Cerebellar nuclear complex (tissue), 1 donor: ENCODE data around the gene RPS6KA4.
"Not testable (repeated sequence)": the region's sequence is repeated elsewhere in the genome, so short reads cannot be mapped to it uniquely, and the experiment has no call there.

ENCODE experiments used
- DNase-seq, 2 experiments: peaks; one replicate each; lab custom pipeline; 2025; lab: John Stamatoyannopoulos, UW

The RPS6KA4 gene

DNA sequence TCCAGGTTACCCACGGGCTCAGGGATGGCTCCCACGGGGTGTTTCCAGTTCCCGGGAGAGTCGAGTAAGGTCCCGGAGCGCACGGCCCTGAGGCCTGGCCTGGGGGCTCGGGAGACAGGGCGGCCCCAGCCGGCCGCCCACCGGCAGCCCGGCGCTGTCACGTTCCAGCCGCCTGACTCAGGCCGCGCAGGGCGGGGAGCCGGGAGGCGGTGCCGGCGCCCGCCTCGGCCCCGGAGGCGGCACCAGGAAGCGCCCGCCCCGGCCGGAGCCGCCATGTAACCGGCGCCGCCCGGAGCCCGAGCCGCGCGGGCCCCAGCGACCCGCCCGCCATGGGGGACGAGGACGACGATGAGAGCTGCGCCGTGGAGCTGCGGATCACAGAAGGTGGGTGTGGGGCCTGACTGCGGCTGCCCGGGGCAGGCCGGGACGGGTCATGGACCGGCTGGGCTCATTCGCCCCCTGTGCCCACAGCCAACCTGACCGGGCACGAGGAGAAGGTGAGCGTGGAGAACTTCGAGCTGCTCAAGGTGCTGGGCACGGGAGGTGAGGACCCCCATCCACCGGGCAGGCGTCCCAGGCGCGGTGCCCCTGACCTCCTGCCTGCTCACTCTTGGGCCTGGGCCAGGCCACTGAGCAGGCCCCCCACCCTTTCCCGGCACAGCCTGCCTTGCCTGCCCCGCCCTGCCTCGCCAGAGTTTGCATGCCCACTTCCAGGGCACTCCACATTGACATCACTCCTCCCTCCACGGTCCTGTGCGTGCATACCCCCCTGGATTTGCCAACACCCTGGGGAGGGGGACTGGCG is at the start of gene RPS6KA4:
Gene RPS6KA4 (plus strand): TSS at position 256 of the 805 bp plus-strand sequence. CDS start 74 bp downstream, at position 330.
- no peak for DNase-seq

DNA sequence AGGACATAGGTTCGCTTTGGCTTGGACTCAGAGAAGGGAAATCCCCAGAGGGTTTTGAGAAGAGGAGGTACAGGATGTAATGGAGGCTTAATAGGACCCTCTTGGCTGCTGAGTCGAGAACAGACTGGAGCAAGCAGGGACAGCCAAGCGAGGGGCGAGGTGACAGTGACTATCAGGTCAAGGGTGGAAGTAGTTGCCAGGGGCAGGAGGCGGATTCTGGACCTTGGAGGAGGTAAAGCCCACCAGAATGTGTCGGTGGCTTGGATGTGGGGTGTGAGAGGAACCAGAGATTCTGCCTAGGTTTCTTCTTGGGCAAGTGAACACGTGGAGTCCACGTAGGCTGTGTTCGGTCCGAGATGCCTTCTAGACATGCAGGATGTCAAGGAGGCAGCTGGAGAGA is 46.0 kb upstream of the RPS6KA4 start:
- no peak for DNase-seq

DNA sequence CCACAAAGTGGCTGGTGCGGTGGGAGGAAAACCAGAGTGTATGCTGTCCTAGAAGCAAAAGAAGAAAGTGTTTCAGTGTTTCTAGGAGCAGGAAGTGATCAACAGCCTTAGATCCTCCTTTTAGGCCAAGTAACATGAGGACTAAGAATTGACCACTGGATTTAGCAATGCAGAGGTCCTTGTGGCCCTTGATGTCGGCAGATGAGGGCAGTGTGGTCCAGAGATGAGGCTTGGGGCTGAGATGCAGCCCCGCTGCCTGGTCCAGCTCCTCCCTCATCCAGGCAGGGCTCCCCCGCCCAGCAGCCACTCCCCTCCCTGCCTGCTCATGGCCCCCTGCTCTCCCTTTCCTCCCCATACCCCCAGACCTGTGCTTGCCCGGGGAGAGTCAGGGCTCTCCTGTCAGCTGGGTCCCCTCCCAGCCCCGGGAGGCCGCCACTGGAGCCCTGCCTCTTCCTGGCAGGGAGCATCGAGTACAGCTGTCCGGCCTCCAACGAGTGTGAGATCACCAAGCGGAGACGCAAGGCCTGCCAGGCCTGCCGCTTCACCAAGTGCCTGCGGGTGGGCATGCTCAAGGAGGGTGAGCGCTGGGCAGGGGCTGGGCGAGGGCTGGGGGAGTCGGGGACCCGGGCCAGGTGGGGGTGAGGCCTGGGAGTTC is 45.3 kb upstream of the RPS6KA4 start:
- no peak for DNase-seq

DNA sequence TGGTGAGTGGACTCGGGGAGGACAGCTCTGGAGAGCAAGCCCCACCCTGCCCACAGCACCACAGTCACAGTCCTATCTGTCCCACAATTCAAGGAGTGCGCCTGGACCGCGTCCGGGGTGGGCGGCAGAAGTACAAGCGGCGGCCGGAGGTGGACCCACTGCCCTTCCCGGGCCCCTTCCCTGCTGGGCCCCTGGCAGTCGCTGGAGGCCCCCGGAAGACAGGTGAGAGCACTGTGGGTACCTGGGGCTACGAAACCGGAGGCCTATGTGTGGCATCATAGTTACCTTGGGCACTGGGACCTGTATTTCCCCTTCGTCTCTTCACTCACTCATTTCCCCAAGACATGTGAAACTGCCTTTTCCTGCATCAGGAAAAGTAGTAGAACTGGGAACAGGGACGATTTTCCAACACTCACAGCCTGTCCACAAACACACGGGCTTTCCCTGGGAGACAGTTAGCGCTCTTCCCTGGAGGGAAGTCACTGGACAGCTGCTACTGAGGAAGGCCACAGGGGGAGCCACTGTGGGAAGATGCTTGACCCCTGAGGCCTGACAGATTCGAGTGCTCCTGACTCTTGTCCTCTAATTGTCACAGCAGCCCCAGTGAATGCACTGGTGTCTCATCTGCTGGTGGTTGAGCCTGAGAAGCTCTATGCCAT is 44.7 kb upstream of the RPS6KA4 start:
- no peak for DNase-seq

DNA sequence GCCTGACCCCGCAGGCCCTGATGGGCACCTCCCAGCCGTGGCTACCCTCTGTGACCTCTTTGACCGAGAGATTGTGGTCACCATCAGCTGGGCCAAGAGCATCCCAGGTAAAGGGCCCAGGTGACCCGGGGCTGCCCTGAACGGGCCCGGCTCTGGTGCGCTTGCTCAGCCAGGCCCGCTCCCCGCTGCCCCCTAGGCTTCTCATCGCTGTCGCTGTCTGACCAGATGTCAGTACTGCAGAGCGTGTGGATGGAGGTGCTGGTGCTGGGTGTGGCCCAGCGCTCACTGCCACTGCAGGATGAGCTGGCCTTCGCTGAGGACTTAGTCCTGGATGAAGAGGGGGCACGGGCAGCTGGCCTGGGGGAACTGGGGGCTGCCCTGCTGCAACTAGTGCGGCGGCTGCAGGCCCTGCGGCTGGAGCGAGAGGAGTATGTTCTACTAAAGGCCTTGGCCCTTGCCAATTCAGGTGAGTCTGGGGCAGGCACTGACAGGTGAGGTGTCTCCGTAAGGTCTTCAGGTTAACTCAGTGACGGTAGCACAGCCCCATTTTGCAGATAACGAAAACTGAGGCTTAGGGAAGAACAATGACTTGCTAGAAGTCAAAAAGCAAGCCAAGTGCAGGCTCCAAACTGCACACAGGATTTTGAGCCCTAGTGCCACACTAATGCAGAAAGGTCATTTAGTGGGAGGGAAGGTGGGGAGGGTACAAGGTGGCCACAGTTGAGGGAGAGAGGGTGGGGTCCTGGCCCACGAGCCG is 44.0 kb upstream of the RPS6KA4 start:
- DNase-seq: no peak

DNA sequence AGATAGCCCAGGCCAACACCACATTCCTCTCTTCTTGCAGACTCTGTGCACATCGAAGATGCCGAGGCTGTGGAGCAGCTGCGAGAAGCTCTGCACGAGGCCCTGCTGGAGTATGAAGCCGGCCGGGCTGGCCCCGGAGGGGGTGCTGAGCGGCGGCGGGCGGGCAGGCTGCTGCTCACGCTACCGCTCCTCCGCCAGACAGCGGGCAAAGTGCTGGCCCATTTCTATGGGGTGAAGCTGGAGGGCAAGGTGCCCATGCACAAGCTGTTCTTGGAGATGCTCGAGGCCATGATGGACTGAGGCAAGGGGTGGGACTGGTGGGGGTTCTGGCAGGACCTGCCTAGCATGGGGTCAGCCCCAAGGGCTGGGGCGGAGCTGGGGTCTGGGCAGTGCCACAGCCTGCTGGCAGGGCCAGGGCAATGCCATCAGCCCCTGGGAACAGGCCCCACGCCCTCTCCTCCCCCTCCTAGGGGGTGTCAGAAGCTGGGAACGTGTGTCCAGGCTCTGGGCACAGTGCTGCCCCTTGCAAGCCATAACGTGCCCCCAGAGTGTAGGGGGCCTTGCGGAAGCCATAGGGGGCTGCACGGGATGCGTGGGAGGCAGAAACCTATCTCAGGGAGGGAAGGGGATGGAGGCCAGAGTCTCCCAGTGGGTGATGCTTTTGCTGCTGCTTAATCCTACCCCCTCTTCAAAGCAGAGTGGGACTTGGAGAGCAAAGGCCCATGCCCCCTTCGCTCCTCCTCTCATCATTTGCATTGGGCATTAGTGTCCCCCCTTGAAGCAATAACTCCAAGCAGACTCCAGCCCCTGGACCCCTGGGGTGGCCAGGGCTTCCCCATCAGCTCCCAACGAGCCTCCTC is 43.1 kb upstream of the RPS6KA4 start:
- not testable (repeated sequence) for DNase-seq

DNA sequence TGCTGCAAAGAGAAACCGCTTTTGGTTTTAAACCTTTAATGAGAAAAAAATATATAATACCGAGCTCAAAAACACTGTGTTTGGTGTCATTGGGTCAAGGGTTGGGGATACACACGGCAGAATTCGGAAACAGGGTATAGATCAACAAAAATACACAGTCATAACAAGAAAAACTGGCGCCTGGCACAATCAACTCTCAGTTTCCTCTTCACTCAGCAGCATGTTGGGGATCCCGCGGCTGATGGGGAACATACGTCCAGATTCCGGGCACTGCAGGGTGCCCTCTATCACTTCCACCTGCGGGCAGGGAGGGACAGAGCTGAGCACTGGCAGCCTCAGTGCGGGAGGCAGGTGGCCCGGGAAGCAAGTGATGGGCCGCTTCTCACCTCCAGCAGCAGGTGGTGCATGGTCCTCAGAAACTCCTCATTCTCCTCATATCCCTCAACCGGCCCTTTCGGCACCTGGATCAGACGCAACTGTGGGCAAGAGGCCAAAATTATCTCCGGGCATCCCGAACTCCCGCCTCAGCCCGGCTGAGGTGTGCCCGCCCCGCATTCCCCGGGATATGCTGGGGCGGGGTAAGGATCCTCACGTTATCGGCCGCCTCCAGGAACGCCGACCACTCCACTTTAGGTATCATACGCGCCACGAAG is 42.2 kb upstream of the RPS6KA4 start:
- DNase-seq: no peak

DNA sequence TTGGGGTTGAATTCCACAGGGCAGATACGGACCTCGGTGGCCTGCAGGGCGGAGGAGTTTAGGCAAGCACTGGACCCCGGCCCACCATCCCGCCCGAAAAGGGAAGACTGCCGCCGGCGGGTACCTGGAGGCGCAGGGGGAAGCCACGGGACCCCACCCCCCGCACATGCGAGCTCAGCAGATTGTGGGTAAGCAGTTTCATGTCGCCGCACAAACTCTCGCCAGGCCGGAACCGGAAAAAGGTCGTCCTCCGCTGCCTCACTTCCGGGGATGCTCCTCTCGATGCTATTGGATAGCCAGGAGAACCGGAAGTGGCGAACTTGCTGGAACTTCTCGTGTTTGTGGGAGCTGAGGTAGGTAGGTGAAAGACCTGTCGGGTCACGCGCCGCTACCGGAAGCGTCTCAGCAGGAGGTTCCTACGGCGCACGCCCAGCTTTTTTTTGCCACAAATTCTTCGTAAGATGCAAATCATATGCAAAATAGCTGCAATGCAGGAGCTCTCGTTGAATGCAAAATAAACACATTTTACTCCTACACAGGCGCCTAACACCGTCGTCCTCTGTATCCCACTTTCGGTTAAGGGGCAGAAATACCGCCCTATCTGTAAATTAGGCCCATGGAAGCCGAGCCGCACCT is 41.5 kb upstream of the RPS6KA4 start, which contains the start of gene TRMT112:
Gene TRMT112 (minus strand): TSS at position 235 of the 636 bp plus-strand sequence. CDS start 33 bp downstream, at position 202.
- DNase-seq: peak; percentile 84 to 95

DNA sequence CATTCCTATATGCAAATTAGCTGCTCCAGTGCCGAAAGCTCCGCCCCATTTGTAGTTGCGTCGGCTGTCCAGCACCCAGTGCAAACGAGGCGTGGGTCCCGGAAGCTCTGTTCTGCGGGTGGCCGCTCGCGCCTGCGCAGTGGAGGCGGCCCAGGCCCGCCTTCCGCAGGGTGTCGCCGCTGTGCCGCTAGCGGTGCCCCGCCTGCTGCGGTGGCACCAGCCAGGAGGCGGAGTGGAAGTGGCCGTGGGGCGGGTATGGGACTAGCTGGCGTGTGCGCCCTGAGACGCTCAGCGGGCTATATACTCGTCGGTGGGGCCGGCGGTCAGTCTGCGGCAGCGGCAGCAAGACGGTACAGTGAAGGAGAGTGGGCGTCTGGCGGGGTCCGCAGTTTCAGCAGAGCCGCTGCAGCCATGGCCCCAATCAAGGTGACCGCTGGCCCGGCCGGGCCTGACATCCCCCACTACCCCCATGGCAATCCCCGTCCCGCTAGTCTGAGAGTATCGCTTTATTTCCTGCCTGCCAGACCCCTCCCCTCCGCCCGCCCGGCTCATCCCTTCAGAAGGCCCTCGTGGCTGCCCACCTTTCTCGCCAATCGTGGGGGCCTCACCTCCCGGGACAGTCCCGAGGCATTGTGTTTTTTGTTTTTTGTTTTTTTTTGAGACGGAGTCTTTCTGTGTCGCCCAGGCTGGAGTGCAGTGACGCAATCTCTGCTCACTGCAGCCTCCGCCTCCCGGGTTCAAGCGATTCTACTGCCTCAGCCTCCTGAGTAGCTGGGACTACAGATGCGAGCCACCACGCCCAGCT is 40.8 kb upstream of the RPS6KA4 start, which contains the start of gene PRDX5:
Gene PRDX5 (plus strand): TSS at position 161 of the 805 bp plus-strand sequence. CDS start 95 bp downstream, at position 256.
- peak; percentile 81 to 83 for DNase-seq

DNA sequence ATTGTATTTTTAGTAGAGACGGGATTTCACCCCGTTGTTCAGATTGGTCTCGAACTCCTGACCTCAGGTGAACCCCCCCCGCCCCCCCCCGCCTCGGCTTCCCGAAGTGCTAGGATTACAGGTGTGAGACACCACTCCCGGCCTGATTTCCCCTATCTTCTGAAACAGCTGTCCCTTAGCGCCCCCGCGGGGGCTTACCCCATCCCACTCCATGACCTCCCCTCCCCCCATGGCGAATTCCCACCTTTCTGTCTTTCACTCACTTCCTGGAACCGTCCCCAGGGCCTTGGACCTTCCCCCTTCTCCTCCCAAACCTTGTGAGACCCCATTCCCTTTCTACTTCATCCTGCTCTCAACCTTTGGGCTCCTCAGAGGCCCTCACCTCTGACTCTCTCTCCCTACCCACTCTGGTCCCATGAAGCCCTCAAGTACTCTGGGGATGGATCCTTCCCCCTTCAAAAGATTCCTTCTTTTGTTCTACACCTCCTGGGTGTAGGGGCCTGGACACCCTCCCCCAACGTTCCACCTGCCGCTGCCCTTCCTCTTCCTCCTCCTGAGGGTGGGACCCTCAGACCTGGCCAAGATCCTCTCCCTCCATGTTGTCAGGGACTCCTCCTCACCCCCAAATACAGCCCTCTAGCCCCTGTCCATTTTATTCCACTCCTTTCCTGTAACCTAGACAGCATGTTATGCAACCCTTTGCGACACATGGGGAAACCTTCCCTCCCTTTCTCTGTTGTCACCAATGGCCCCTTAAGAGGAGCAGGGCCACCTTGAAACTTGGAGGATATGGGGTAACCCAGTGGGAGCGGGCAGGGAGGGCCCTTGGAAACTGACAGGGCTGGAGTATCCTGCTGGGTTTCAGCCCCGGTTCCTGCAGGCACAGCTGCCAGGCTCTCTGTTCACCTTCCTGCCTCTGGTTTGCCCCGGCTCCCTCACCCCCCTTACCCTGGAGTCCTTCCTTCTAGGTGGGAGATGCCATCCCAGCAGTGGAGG is 39.9 kb upstream of the RPS6KA4 start:
- no peak for DNase-seq

DNA sequence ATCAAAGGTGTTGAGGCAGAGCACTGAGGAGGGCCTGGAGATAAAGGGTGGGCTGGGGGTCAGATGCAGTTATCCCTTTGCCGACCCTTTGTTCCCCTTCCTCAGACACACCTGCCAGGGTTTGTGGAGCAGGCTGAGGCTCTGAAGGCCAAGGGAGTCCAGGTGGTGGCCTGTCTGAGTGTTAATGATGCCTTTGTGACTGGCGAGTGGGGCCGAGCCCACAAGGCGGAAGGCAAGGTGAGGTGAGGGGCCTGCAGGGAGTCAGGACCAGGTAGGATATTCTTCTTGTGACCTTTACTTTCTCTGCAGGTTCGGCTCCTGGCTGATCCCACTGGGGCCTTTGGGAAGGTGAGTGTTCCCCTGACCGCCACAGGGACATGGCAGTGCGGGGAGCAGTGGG is 38.4 kb upstream of the RPS6KA4 start:
- no peak for DNase-seq

DNA sequence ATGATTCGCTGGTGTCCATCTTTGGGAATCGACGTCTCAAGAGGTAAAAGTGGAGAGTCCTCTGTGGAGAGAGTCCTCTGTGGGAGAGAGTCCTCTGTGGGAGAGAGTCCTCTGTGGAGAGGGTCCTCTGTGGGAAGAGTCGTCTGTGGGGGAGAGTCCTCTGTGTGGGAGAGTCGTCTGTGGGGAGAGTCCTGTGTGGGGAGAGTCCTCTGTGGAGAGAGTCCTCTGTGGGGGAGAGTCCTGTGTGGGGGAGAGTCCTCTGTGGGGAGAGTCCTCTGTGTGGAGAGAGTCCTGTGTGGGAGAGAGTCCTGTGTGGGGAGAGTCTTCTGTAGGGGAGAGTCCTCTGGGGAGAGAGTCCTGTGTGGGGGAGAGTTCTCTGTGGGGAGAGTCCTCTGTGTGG is 37.9 kb upstream of the RPS6KA4 start:
- no peak for DNase-seq

DNA sequence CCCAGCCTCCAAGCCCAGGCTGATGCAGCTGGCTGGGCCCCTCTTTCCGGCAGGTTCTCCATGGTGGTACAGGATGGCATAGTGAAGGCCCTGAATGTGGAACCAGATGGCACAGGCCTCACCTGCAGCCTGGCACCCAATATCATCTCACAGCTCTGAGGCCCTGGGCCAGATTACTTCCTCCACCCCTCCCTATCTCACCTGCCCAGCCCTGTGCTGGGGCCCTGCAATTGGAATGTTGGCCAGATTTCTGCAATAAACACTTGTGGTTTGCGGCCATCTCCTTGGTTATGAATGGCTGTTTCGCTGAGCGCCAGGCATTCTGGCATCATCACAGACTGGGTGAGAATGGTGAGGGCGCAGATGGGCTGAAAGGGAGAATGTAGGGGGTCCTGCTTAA is 37.4 kb upstream of the RPS6KA4 start:
- DNase-seq: no peak

DNA sequence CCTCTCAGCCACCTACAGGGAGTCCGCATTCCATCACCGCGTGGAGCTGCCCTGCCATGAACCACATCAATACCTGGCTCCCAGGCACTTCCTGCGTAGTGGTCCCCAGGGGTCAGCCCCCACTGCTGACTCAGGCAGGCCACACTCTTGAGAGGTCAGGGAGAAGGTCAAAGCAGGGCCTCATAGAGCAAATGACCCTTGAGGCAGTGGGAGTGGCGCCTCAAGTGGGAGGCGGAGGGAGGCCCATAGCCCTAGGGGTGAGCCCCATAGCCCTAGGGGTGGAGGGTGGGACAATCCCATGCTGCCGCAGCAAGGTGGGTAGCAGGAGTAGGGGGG is 36.1 kb upstream of the RPS6KA4 start:
- DNase-seq: no peak

DNA sequence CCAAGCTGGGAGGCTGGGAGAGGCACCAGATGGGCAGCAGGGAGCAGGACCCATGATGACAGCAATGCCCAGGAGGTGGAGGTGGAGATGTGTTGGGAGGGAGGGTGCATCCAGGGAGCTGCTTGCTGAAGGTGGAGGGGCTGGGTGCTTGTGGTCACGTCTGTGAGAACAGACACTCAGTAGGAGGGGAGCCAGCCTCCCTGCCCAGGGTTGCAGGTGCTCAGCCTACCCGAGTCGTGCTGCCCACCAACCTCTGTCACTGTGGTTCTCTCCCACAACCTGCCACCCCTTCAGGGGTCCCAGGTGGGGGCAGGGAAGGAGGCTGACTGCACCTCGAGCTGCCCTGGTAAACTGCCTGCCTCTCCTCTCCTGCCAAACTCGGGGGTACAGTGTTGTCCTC is 35.6 kb upstream of the RPS6KA4 start:
- DNase-seq: no peak

DNA sequence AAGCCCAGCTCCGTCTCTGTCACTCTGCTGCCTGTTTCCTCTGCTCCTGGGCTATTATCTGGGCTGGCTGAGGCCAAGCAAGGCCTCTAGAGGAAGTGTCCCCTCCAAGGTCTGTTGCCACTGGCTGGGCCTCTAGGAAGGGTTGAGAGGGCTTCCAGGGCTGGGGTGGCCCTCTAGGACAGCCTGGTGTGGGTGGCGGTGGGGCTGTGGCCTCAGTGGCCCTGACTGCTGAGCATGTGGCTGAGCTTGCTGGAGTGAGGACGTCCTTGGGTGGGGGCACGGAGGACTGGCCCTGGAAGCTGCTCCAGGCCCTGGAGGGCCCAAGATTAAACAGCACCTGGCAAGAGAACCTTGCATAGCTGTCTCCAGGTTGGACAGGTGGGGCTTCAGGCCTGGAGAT is 35.0 kb upstream of the RPS6KA4 start:
- DNase-seq: not testable (repeated sequence)

DNA sequence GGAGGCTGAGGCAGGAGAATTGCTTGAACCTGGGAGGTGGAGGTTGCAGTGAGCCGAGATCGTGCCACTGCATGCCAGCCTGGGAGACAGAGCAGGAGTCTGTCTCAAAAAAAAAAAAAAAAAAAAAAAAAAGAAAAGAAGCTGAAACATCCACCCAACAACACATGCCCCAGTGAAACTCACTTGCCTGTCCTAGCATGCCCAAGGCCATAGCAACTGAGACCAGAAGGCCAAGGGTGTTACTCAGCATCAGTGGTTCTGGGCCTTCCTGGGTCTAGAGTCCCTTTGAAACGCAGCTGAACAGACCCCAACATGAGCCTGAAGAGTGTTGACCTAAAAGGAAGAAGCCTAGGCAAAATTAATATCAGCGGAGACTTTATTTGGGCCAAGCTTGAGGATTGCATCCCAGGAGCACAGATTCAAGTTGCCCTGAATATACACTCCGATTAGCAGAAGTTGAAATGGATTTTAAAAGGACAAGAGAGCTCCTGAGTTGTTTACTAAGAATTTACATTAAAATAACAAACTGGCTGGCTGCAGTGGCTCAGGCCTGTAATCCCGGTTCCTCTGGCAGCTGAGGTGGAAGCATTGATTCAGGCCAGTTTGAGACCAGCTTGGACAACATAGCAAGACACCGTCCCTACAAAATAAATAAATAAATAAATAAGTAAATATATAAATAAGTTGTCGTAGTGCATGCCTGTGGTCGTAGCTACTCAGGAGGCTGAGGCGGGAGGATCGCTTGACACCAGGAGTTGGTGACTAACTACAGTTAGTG is 34.1 kb upstream of the RPS6KA4 start:
- DNase-seq: no peak
